ENCODE results near the gene MSH6. TPM values are rescaled to one million over a fixed set of nuclear protein-coding genes. Genes with fewer than 3 reads are reported as not detected.

Gene MSH6
- total RNA-seq, 1 donor from 2014 or later = 140 TPM

GRCh38 chr2:47822518-47822917 is 39.6 kb downstream of the MSH6 start:
- no peak for DNase-seq (ENCODE audit: low spot score in 2 of 2, unreplicated experiment in 2 of 2)
- Mint-ChIP-seq H3K4me1 (no peaks in the 10 kb centered on the region), H3K4me3 (no peak overlapping the region), H3K27ac (no peak overlapping the region), H3K9me3 (no peaks in the 10 kb centered on the region), H3K36me3 (peaks cover 45% of the 10 kb centered on the region), H3K27me3 (ENCODE audit: low read depth) (no peaks in the 10 kb centered on the region)
- TF ChIP-seq, protein P1, sequence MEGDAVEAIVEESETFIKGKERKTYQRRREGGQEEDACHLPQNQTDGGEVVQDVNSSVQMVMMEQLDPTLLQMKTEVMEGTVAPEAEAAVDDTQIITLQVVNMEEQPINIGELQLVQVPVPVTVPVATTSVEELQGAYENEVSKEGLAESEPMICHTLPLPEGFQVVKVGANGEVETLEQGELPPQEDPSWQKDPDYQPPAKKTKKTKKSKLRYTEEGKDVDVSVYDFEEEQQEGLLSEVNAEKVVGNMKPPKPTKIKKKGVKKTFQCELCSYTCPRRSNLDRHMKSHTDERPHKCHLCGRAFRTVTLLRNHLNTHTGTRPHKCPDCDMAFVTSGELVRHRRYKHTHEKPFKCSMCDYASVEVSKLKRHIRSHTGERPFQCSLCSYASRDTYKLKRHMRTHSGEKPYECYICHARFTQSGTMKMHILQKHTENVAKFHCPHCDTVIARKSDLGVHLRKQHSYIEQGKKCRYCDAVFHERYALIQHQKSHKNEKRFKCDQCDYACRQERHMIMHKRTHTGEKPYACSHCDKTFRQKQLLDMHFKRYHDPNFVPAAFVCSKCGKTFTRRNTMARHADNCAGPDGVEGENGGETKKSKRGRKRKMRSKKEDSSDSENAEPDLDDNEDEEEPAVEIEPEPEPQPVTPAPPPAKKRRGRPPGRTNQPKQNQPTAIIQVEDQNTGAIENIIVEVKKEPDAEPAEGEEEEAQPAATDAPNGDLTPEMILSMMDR (IDR thresholded peaks at IDR 0.05; ENCODE audit: unreplicated experiment) = no peak

- Mint-ChIP-seq H3K27me3 (ENCODE audit: low read depth) (no peaks in the 10 kb centered on the region), H3K4me1 (no peaks in the 10 kb centered on the region), H3K36me3 (peaks cover 33% of the 10 kb centered on the region)
Measured at GRCh38 chr2:47833516-47833968, 50.6 kb downstream of the MSH6 start.

GRCh38 chr2:47838249-47838648 is 55.3 kb downstream of the MSH6 start:
- peaks cover 27% of the 10 kb centered on the region for H3K36me3 Mint-ChIP-seq
- no peaks in the 10 kb centered on the region for H3K4me1 Mint-ChIP-seq
- DNase-seq (ENCODE audit: low spot score in 2 of 2, unreplicated experiment in 2 of 2) = no peak
- H3K27ac Mint-ChIP-seq = no peak overlapping the region
- H3K27me3 Mint-ChIP-seq (ENCODE audit: low read depth) = no peaks in the 10 kb centered on the region
- no peaks in the 10 kb centered on the region for H3K9me3 Mint-ChIP-seq
- H3K4me3 Mint-ChIP-seq = no peak overlapping the region
- TF ChIP-seq, protein P1 (IDR thresholded peaks at IDR 0.05; ENCODE audit: unreplicated experiment) = no peak

More at GRCh38 chr2:47833516-47833968, 50.6 kb downstream of the MSH6 start:
- no peak overlapping the region for H3K4me3 Mint-ChIP-seq
- no peak for DNase-seq (ENCODE audit: low spot score in 2 of 2, unreplicated experiment in 2 of 2)
- H3K9me3 Mint-ChIP-seq = no peaks in the 10 kb centered on the region
- no peak overlapping the region for H3K27ac Mint-ChIP-seq
- TF ChIP-seq, protein P1 (IDR thresholded peaks at IDR 0.05; ENCODE audit: unreplicated experiment) = no peak

GRCh38 chr2:47838686-47839085 is 55.7 kb downstream of the MSH6 start:
- Mint-ChIP-seq H3K9me3 (no peaks in the 10 kb centered on the region), H3K4me1 (no peaks in the 10 kb centered on the region), H3K27ac (peak overlapping the region; percentile 1), H3K36me3 (peaks cover 27% of the 10 kb centered on the region), H3K4me3 (no peak overlapping the region), H3K27me3 (ENCODE audit: low read depth) (no peaks in the 10 kb centered on the region)
- TF ChIP-seq, protein P1 (IDR thresholded peaks at IDR 0.05; ENCODE audit: unreplicated experiment) = no peak
- DNase-seq (ENCODE audit: low spot score in 2 of 2, unreplicated experiment in 2 of 2) = no peak

DNA sequence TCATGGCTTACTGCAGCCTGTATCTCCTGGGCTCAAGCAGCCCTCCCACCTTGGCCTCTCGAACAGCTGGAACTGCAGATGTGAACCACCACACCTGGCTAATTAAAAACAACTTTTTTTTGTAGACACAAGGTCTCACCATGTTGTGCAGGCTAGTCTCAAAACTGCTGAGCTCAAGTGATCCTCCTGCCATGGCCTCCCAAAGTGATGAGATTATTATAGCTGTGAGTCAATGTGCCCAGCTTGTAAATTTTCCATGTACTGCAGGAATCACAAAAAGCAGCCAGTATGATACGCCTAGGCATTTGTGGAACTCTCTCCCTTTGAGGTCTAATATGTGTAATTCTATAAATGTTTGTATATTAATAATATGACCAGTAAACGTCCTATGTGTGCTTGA is 59.9 kb downstream of the MSH6 start:
- Mint-ChIP-seq H3K27me3 (ENCODE audit: low read depth) (no peaks in the 10 kb centered on the region), H3K9me3 (no peaks in the 10 kb centered on the region), H3K4me3 (no peak overlapping the region), H3K36me3 (peaks cover 12% of the 10 kb centered on the region), H3K27ac (no peak overlapping the region), H3K4me1 (peaks cover 3% of the 10 kb centered on the region)
- DNase-seq (ENCODE audit: low spot score in 2 of 2, unreplicated experiment in 2 of 2) = no peak
- TF ChIP-seq, protein P1 (IDR thresholded peaks at IDR 0.05; ENCODE audit: unreplicated experiment) = no peak

DNA sequence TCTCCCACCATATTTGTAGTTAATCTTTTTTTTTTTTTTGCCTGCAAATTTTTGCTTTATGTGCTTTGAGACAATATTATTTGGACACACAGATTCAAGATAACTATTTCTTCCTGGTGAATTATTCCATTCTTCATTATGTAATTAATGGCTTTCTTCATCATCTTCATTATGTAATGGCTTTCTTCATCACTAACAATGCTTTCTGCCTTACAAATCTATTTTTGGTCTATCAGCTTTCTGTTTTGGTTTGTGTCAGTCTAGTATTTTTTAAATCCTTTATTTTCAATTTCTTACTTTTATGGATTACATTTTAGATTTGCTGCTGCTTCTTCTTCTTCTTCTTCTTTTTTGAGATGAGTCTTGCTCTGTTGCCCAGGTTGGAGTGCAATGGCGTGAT is 60.5 kb downstream of the MSH6 start:
- Mint-ChIP-seq H3K36me3 (peaks cover 13% of the 10 kb centered on the region), H3K27ac (no peak overlapping the region), H3K4me3 (no peak overlapping the region), H3K4me1 (peaks cover 3% of the 10 kb centered on the region), H3K27me3 (ENCODE audit: low read depth) (no peaks in the 10 kb centered on the region), H3K9me3 (no peaks in the 10 kb centered on the region)
- DNase-seq (ENCODE audit: low spot score in 2 of 2, unreplicated experiment in 2 of 2) = no peak
- TF ChIP-seq, protein P1 (IDR thresholded peaks at IDR 0.05; ENCODE audit: unreplicated experiment) = no peak

Measured in mesothelial cell of epicardium (in vitro differentiated cells).